GM20000 (cell line): ENCODE data around the gene MLLT10.

Experiments
- DNase-seq: peaks from one replicate; pipeline ENCODE4 v3.0.0; 2012; ENCODE audit warnings: low spot score
- CTCF ChIP-seq: IDR thresholded peaks from 2 replicates; pipeline ENCODE4 v1.5.1; 2012; ENCODE audit warnings: mild to moderate bottlenecking, control low read depth; ENCODE audit errors: extremely low read depth, missing control alignments

The MLLT10 gene

GRCh38 chr10:21758239-21758638 lies 224.2 kb downstream of the MLLT10 start:
- no peak for DNase-seq
- no peak for TF ChIP-seq CTCF

GRCh38 chr10:21758696-21759095 lies 224.7 kb downstream of the MLLT10 start:
- DNase-seq = no peak
- no peak for TF ChIP-seq CTCF

- TF ChIP-seq CTCF = no peak
- DNase-seq = no peak
These were observed 225.2 kb downstream of the MLLT10 start for GRCh38 chr10:21759232-21759631.

- no peak for DNase-seq
- TF ChIP-seq CTCF = no peak
These were observed 226.3 kb downstream of the MLLT10 start for GRCh38 chr10:21760332-21760731.

GRCh38 chr10:21764466-21765189 lies 230.6 kb downstream of the MLLT10 start:
- TF ChIP-seq CTCF = no peak
- no peak for DNase-seq

GRCh38 chr10:21769041-21769440 lies 235.0 kb downstream of the MLLT10 start:
- no peak for TF ChIP-seq CTCF
- no peak for DNase-seq

- no peak for TF ChIP-seq CTCF
- no peak for DNase-seq
These were observed 237.2 kb downstream of the MLLT10 start for GRCh38 chr10:21771219-21771618.
